CD4-positive, alpha-beta T cell treated with Interleukin-15 for 4 hours (primary cell): ENCODE measurements around the gene DMRTA2.

Experiments used
- DNase-seq: peaks from one replicate; pipeline ENCODE4 v3.0.0-alpha.2; 2020; ENCODE audit warnings: low spot score

DMRTA2 gene

DNA sequence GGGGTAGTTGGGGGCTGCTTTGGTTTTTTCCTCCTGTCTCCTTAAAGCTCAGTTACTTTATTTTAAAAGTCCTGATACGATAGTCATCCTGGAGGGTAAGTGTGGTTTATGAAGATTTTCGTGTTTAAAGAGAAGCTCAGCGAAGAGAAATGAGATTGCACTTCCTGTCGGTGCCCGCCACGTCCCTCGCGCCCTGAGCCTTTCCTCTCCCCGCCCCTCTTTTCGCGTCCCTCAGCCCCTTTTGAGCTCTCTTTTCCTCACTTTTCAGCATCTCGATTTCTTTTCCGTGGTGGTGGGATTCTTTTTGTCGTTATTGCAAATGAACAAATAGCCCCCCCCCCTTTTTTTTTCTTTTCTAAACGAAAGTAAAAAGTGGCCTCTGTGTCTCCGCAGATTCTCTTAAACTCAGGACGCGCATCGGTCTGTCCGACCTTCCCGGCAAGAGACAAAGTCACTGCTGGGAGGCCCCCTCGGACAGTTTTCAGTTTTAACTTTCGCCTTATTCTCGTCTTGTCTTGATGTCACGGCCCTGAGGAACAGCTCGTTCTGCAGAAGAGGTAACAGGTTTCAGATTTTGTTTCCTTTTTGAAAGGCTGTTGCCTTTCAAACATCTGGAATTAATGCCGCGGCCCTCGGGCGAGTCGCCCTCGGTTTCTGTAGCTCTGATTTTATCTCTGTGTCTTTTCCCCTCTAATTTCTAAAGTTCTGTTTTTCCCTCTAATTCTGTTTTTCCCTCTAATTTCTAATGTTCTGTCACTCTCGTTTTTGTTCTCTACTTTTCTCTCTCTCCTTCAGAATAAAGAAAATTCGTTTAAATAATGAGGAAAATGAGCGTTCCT lies 1.0 kb upstream of the DMRTA2 start:
- no peak for DNase-seq

DNA sequence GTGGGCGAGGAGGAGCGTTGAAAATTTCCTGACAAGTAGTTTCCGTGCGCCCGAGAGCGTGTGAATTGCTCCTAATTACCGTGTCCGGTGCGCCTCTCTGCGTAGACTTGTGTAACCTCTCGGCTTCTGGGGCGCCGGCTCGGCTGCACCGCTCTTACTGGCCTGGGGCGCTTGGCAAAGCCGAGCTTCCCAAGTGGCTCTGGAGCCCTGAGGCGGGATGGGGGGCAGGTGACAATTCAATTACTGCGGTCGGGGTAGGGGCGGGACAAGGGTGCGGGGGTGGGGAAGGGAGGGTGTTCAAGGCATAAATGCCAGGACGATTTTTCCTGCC lies 392 bp upstream of the DMRTA2 start:
- DNase-seq: no peak

DNA sequence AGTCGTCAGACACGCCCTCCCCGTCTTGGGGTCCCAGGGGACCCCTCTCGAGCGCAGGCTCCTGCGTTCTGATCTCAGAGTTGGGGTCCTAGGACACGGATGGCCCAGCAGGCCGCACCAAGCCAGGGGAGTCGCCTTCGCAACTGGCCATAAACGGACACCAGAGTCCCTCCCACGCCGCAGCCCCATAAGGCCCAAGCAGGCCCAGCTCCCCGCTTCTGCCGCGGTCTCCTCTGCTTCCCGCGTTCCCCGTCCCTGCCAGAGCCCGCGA lies 633 bp downstream of the DMRTA2 start:
- DNase-seq: no peak

DNA sequence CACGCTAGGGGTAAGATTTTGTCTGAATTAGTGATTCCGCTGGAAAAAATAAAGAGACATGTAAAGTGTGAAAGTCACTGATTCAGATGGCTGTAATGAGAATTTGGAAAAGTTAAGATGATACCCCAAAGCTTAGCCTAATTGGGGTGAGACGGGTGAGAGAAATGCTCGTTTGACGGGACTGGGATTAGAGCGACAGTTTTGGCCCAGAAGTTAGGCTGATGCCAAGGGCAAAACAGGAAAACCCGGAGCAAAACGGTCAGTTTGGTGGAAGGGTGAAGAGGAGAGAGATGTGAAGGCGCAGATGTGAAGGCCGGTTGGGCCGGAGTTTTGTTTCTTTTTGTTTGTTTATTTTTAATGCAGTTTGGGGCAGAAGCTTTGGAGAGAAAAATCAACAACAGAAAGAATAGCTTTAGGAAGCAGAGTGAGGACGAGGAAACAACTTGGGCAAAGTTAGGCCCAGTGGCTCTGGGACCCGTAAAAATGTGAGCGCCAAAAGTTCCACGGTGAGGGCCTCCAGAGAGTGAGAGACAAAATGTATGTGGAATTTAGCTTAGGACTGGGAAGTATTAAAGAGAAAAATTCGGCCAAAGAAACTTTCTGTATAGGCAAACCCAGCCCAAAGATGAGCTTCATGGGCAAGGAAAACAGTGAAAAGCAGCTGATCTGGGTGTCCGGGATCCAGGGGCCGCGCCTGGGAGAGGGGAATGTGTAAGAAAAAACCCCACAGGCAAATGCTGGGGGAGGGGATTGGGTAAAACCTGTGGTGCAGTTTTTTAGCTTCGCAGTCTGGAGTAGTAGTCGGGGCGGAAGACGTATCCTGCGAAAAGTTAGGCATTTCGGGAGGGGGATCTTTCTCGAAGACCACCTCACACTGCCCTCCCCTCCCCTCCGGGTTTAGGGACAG lies 1.2 kb downstream of the DMRTA2 start:
- DNase-seq: no peak

DNA sequence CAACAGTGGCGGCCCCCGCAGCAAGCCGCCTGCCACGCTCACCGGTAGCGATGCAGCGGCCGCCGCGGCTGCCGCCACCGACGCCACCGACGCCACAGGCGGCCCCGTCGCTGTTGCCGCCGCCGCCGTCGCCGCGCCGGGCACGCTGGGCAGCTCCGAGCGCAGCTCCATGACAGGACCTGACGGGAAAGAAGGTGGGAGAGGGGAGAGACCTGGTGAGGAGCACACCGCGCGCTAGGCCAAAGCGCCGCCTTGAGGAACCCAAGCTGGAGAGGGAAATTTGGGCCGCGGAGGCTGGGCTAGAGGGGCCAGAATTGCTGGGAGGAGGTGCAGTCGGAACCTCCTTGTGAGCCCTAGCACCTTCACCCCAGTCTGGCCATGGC lies 1.9 kb downstream of the DMRTA2 start:
- DNase-seq: no peak

DNA sequence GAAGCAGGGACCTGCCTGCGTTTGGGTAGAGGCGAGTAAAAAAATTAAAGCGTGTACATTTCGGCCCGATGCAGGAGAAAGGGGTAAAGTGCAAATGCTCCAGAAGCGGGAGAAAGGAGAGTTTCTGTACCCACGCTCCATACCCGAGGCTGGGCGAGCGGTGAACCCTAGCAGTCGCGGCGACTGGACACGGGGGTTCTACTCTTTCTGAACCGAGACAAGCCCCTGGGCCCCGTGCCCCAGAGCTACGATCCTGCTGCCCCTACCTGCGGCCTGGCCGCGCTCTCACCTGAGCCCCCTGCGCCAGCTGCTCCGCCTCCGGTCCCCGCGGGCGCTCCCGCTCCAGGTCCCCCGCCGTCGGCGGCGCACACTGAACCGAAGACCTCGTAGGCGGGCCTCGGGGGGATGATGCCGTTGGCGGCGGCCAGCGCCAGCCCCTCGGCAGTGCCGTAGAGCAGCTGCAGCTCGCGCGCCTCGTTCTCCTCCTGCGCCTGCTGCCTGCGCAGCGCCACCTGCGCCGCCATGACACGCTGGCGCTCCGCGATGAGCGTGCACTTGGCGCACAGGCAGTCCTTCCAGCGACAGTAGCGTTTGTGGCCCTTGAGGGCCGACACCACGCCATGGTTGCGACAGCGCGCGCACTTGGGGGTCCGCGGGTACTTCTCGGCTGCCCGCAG lies 2.4 kb downstream of the DMRTA2 start:
- no peak for DNase-seq

DNA sequence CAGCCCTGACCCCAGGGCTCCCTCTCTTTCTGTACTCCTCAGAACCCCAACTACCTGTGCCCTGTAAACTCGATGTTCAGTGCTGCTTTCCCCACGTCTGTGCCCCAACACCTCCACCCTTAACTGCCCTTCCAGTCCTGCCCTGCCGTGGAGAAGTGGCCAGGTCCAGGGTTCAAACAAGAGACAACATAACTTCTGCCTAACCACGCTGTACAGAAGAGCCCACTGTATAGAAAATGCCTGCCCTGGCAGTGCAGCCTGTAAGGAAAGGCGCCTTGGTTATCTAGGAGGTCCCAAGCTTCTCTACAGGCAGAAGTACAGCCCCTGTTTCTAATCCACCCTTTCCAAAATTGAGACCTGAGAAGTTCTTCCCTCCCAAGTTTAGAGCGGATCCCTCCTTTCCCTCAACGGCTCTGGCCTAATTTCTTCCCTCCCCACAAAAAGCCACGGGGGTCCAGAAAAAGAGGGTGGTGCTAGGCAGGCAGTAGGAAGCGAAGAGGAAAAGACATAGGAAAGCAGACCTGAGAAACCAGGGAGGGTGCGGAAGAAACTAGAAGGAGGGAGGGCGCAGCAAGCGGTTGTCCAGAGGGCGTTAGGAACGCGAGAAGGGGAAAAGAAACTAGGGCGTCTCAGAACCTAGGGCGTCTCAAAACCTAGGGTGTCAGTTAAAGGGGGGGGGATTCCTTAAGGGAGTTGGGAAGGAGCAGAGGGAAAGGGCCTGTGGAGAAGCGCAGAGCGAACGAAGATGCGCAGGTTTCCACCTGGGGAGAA lies 3.2 kb downstream of the DMRTA2 start:
- DNase-seq: no peak

DNA sequence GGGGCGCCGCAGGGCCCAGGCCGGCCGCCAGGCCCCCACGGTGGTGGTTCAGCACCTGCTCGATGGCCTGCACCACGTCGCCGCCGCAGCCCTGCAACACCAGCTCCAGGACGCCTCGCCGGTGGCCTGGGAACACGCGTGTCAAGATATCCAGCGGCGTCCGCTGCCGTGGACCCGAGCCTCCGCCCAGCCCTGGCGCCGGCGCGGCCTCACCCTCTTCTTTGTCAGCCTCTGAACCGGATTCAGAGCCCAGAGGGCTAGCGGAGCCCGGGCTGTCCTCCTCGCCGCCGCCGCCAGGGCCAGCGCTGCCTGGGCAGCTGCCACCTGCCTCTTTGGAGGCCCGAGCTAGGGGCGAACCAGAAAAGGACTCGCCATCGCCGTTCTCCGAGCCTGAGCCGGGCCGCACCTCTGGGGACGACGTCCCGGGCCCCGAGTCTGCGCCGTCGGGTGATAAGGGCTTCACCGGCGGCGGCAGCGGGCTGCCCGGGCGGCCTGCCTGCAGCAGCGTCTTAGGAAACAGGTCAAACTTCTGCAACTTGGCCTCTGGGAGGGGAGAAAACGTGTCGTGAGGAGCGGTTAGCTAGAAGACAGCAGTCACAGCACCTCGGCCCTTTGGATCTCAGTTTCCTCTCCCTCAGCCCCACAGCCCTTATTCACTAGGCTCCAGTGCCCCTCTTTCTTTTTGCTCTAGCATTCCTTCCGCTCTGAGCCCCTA lies 3.9 kb downstream of the DMRTA2 start:
- DNase-seq: no peak

DNA sequence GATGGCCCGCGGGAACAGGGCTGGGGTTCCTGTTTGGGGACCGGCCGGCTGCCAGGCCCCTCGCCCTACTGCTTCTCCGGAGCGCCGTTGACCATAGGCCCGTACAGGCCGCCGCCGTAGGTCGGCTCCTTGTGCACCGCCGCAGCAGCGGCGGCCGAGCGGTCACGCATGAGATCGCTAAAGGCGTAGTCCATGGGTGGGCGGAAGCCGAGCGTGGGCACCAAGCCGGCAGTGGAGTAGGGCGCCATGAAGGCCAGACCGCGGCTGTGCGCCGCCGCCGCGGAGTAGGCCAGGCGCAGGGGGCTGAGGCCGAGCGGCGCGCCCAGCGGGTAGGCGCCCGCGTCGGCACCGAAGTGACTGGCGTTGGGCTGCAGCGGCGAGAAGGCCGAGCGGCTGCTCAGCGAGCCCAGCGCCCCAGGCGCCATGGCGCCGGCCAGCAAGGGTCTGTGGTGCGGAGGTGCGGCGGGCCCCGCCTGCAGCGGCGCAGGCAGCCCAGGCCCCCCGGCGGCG lies 4.6 kb downstream of the DMRTA2 start:
- DNase-seq: no peak

DNA sequence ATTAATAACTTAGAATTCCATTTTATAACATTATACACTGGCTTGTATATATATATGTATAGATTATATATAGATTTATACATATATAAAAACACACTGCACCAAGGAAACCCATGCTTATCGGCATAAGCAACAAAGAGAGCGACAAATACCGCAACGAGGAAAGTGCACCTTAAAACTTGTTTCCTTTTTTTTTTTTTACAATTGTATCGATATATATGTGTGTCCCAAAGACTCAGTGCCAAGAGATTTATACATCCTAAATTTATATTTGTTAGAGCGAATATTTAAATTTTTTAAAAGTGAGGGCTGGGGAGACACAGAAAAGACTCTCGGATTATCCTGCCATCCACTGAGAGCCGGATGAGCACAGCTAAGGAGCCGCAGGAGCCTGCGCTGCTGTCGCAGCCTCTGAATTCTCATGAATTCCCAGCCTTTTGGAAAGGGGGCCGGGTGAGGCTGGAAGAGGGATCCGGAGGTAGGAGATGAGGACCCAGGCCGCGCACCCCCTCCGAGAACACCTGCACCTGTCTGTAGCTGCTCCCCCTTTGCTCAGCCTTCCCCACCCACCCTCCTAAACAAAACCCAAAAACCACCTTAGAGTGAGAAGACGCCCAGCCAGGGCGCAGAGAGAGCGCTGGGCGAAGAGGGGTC lies 5.2 kb downstream of the DMRTA2 start:
- DNase-seq: no peak

DNA sequence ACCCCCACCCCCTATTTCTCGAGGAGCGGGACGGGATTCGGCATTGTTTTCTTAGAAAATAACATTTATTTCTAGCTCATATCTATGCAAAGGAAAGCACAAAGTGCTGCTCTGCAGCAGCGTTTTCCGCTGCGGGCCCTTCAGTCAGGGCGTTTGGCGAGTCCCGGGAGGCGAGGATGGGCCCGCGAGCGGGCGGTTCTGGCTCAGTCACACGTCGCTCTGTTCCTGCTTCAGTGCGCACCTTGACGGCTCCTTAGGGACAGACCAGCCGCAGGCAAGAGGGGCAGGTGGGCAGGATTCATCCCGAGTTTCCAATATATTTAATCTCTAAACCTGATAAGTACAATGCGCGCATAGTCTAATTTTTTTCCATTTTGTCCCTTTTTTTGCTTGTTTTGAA lies 5.7 kb downstream of the DMRTA2 start:
- DNase-seq: no peak

DNA sequence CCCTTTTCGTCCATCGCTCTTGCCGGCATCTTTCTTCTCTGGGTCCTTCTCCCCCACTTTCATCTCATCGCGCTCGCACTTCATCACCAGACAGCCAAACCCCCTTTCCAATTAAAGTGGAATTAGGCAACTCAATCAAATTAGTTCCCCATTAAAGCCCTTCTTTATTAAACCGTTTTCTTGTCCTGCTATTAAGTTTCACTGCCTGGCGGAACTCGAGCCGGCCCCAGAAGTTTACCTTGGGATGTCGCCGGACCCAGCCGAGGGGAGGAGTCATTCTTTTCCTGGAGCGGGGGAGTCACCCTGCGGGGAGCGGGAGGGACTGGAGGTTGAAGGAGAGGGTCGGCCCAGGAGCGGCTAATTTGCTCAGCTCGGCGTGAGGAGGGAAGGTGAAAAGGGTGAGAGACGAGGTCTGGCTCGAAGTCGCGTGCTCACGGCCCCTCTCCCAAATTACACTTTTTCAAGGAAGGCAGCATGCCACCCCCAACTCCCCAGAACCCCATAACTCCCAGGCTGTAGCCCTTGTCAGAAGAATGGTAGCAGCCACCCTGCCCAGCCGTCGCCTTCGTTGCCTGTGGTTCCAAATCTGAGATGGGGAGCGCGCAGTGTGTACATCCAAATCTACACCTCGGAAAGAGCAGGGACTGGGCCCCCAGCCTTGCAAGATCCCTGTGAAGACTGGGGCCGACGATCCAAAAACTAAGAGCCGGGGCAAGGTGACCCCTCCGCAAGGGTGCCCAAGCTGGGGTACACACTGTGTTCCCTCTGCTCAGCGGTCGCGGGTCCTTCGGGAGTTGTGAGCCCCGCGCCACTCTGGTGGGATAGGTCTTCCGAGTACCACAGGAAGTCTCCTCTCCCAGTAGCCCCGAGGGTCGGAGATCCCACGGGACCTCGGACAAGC lies 6.4 kb downstream of the DMRTA2 start:
- no peak for DNase-seq

DNA sequence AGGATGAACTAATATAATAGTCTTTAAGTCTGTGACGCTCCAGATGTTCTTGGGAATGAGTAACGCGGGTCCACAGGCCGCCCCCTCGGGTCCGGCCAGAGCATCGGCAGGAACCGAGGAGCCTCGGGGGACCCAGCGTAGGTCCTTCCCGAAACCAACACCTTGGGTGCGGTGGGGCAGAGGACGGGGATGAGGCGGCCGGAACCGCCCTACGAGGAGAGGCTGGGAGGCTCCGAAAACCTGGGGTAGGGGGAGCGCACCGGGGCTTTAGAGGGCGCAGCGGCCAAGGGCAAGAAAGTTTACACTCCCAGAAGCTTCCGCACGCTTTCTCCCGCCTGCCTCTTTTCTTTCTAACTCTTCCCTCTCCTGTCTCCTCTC lies 7.1 kb downstream of the DMRTA2 start:
- DNase-seq: no peak

DNA sequence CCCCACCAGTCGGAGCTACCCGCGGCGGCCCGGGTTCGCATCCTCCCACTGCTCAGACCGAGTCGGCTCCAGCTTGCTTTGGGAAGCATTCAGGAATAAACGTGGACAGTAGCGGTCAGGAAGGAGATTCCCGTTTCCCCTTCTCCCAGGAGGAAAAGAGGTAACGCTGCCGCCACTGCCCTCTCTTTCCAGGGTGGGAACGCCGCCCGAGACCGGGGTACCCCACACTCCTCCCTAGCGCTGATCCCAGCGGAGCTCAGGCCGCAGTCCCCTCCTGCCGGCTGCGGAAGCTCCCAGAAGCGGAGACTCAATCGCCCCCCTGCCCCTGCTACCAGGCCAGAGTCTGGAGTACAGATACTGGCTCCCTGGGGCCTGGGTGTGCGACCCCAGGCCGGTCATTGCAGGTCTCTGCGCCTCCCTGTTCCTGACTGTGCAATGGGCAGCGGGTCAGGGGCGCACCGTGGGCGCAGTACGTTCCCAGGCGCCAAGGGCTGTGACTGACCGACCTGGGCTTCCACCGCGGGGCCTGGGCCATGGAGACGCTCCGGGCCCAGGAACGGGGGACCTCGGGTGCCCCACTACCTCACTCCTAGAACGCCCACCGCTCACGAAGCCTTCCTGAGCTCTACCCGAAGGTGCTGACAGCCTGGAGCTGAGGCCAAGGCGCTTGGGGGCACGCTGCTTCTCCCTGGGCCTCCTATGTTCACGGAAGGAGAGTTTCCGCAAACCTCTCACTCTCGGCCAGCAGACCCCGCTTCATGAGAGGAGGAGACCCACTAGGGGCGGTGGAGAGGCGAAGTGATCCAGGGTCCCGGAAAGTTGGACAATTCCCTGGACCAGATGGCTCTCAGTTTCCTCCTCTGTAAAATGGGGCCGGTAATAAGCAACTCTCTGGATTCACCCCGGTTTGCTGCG lies 7.8 kb downstream of the DMRTA2 start:
- no peak for DNase-seq

DNA sequence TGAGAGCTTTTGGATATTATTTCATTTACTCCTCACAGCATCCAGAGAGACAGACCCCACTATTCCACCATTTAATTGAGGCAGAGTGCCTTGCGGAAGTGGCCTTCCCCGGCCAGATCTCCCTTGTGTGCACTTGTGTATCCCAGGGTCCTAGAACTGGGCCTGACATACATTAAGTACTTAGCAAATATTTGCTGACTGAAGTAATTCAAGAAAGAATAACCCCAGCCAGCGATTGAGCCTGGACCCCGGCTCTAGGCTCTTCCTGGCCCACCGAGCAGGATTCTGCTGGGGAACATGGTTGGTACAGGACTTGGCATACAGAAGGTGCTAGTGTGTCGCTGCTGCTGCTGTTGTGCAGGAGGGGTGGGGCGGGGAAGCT lies 8.4 kb downstream of the DMRTA2 start:
- no peak for DNase-seq

DNA sequence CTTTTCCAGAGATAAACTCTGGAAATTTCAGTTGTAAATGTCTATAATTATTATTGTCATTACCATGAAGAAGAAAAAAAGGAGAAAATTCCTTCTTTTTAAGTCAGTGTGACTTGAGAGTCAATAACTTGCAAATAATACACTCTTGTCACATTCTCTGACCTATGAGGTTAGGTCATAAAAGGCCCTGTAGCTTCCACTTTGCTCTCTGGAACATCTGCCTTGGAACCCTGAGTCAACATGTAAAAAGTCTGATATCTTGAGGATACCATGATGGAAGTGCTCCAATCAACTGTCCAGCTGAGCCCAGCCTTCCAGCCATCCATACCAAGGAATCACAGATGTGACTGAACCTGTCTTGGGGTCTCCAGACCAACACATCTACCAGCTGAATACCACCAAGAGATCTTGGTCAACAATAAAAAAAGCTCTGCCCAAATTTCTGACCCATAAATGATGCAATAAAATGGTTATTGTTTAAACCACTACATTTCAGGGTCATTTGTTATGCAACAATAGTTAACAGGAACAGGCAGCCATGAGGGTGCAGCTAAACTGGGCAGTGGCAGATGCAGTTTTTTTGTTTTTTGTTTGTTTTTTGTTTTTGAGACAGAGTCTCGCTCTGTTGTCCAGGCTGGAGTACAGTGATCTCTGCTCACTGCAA lies 10.3 kb downstream of the DMRTA2 start:
- DNase-seq: no peak

DNA sequence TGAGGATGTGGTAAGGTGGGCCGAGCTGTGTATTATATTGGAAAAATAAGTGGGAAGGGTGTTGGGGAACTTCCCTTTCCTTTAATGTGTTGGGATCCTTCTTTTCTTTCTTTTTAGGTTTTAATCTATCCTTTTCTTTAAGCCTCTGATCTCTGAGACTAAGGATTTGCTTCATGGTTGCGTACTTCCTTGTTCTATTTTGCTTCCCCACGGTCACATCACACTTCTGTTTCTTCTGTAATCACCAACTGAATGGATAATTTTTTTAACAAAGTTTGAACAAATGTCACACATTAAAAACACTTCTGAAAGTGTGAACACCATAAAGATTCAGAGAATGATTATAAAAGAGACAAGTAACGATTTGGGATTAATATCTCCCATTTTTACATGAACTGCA lies 17.4 kb downstream of the DMRTA2 start:
- DNase-seq: no peak

DNA sequence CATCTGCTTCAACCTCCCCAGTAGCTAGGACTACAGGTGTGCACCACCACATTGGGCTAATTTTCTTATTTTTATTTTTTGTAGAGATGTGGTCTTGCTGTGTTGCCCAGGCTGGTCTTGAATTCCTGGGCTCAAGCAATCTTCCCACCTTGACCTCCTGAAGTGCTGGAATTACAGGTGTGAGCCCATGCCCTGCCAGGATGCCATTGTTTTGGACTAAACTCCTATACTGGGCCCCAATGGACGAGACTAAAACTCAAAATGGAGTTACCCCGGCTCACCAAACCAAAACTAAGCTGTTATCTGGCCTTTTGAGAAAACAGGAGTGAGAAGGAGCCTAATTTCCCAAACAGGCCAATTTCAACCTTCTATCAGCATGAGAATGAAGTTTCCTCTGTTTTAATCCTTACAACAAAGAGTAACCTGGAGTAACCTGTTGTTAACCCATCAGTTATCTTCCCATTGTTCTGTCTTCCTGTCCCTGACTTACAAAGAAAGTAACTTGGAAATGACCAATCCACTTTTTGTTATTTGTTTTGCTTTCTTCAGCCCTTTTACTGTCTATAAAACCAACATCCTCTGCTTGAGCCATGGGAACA lies 29.6 kb downstream of the DMRTA2 start:
- no peak for DNase-seq
